HepG2 (cell line): Measurements from ENCODE around the gene COX14. TPM values are rescaled to one million over a fixed set of nuclear protein-coding genes. Genes with fewer than 3 reads are reported as not detected.

Source experiments
- KLF16 ChIP-seq, 2 experiments: sonication (generic) in 1 of 2; formaldehyde crosslinking in 1 of 2; IDR thresholded peaks; 2 replicates each; pipeline versions ENCODE4 v1.6.1 to v1.8.0; 2016 to 2023; ENCODE audit warnings: missing genetic modification reagents in 2 of 2, missing compliant biosample characterization in 1 of 2
- ZNF142 ChIP-seq: sonication (generic); formaldehyde crosslinking; IDR thresholded peaks from 2 replicates; pipeline ENCODE4 v1.4.0; 2020; ENCODE audit warnings: missing genetic modification reagents
- ZNF331 ChIP-seq: sonication (generic); formaldehyde crosslinking; IDR thresholded peaks from 2 replicates; pipeline ENCODE4 v1.4.0; 2020; ENCODE audit warnings: missing genetic modification reagents
- ZNF609 ChIP-seq: sonication (generic); formaldehyde crosslinking; IDR thresholded peaks from 2 replicates; pipeline ENCODE4 v1.4.0; 2020; ENCODE audit warnings: mild to moderate bottlenecking, missing genetic modification reagents, borderline replicate concordance
- polyA plus RNA-seq, 8 experiments: library from polyadenylated mRNA; depleted of rRNA in 3 of 8; stranded (reverse) in 7 of 8; unstranded in 1 of 8; fragments of >200 nt; fragmentation: Illumina TruSeq in 4 of 8; extraction: Trizol in 4 of 8; gene quantifications; 2 replicates each; pipeline versions ENCODE4 v1.2.1 to v1.2.3, GENCODE V29; 2011 to 2016; ENCODE audit warnings: low read depth in 4 of 8, missing spikeins in 1 of 8, mixed read lengths in 1 of 8; ENCODE audit not compliant: insufficient read depth in 1 of 8
- total RNA-seq, 5 experiments: library from RNA; depleted of rRNA; stranded (reverse); fragments of >200 nt; fragmentation: Illumina TruSeq; extraction: Trizol; gene quantifications; 2 replicates each; pipeline ENCODE4 v1.2.3, GENCODE V29; 2016; ENCODE audit warnings: low read depth in 1 of 5
- TF ChIP-seq, protein P1 (sequence below): sonication (generic); formaldehyde crosslinking; IDR thresholded peaks from 2 replicates; pipeline ENCODE4 v1.4.0; 2020; ENCODE audit warnings: missing genetic modification reagents, borderline replicate concordance
- TF ChIP-seq, protein P2 (sequence below), 2 experiments: IDR thresholded peaks; 2 replicates each; pipeline ENCODE4 v1.6.1; 2011 to 2012; ENCODE audit warnings: low read length in 2 of 2, borderline replicate concordance in 1 of 2, low read depth in 1 of 2, mild to moderate bottlenecking in 1 of 2, moderate library complexity in 1 of 2

The COX14 gene
- total and polyA plus RNA-seq, 2 of the 13 experiments (the other 11 are each of a cell fraction or from before 2014, with no cell fraction given) = 53.0 to 71.6 TPM

DNA sequence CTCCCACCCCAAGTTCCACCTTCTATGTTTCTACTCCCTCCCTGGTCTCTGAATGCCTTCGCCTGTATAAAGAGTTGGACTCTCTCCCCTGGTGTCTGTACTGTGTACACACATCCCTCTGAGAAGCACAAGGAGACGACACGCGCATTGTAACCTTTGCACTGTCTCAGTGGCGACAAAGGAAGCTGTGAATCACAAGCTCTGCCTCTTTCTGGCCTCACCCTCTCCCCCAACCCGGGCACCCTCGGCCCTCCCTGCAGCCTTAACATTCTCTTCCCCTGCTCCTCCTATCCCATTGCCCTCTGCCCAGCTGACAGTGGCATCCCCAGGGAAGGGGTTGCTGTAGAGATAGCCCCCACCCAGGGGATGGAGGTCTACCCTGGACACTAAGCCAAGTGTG, 29.4 kb upstream of the COX14 start (continued):
- TF ChIP-seq ZNF609 (CRISPR knock-in tag) = no peak
- TF ChIP-seq KLF16 (CRISPR knock-in tag; IDR thresholded peaks at IDR 0.05) = peak in 1 of 2 experiments; percentile 73; a peak in 1 of 4 replicates
- TF ChIP-seq, protein P1, sequence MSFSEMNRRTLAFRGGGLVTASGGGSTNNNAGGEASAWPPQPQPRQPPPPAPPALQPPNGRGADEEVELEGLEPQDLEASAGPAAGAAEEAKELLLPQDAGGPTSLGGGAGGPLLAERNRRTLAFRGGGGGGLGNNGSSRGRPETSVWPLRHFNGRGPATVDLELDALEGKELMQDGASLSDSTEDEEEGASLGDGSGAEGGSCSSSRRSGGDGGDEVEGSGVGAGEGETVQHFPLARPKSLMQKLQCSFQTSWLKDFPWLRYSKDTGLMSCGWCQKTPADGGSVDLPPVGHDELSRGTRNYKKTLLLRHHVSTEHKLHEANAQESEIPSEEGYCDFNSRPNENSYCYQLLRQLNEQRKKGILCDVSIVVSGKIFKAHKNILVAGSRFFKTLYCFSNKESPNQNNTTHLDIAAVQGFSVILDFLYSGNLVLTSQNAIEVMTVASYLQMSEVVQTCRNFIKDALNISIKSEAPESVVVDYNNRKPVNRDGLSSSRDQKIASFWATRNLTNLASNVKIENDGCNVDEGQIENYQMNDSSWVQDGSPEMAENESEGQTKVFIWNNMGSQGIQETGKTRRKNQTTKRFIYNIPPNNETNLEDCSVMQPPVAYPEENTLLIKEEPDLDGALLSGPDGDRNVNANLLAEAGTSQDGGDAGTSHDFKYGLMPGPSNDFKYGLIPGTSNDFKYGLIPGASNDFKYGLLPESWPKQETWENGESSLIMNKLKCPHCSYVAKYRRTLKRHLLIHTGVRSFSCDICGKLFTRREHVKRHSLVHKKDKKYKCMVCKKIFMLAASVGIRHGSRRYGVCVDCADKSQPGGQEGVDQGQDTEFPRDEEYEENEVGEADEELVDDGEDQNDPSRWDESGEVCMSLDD = no peak
- TF ChIP-seq, protein P2, sequence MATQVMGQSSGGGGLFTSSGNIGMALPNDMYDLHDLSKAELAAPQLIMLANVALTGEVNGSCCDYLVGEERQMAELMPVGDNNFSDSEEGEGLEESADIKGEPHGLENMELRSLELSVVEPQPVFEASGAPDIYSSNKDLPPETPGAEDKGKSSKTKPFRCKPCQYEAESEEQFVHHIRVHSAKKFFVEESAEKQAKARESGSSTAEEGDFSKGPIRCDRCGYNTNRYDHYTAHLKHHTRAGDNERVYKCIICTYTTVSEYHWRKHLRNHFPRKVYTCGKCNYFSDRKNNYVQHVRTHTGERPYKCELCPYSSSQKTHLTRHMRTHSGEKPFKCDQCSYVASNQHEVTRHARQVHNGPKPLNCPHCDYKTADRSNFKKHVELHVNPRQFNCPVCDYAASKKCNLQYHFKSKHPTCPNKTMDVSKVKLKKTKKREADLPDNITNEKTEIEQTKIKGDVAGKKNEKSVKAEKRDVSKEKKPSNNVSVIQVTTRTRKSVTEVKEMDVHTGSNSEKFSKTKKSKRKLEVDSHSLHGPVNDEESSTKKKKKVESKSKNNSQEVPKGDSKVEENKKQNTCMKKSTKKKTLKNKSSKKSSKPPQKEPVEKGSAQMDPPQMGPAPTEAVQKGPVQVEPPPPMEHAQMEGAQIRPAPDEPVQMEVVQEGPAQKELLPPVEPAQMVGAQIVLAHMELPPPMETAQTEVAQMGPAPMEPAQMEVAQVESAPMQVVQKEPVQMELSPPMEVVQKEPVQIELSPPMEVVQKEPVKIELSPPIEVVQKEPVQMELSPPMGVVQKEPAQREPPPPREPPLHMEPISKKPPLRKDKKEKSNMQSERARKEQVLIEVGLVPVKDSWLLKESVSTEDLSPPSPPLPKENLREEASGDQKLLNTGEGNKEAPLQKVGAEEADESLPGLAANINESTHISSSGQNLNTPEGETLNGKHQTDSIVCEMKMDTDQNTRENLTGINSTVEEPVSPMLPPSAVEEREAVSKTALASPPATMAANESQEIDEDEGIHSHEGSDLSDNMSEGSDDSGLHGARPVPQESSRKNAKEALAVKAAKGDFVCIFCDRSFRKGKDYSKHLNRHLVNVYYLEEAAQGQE (IDR thresholded peaks at IDR 0.05; ENCODE audit: borderline replicate concordance in 1 of 2, low read depth in 1 of 2, low read length in 2 of 2) = peak in 1 of 2 experiments; percentile 51; a peak in 1 of 4 replicates
- no peak for TF ChIP-seq ZNF142
- no peak for TF ChIP-seq ZNF331
